Lung (tissue), 12 donors: ENCODE results near the gene NUCB2. TPM values are rescaled to one million over a fixed set of nuclear protein-coding genes. Genes with fewer than 3 reads are reported as not detected.

Experiments used
- ATAC-seq: fragments of 200-7000 bp; cut with Tn5 transposase; one replicate; pipeline ENCODE4 v1.9.1; 2020; ENCODE audit warnings: moderate number of reproducible peaks; ENCODE audit not compliant: insufficient read depth, low FRiP score
- DNase-seq, 3 donors: peaks; one replicate each; pipeline ENCODE4 v3.0.0-alpha.2; 2013 to 2017
- H3K27ac ChIP-seq, 2 donors: one replicate each; pipeline ENCODE4 v1.5.1; 2013; ENCODE audit warnings: mild to moderate bottlenecking in 2 of 2, moderate library complexity in 2 of 2, control low read depth in 1 of 2, inconsistent platforms in 1 of 2, low read depth in 1 of 2, low read length in 1 of 2
- H3K27me3 ChIP-seq, 3 donors: one replicate each; pipeline ENCODE4 v1.5.1; 2013; ENCODE audit warnings: low read length in 2 of 3; ENCODE audit not compliant: control insufficient read depth in 3 of 3, insufficient read depth in 3 of 3
- H3K36me3 ChIP-seq, 4 donors: one replicate each; pipeline ENCODE4 v1.5.1; 2013; ENCODE audit warnings: low read length in 4 of 4, mild to moderate bottlenecking in 1 of 4, moderate library complexity in 1 of 4; ENCODE audit not compliant: control insufficient read depth in 4 of 4, insufficient read depth in 4 of 4
- H3K4me1 ChIP-seq, 5 donors: one replicate each; pipeline ENCODE4 v1.5.1; 2013; ENCODE audit warnings: low read length in 5 of 5, mild to moderate bottlenecking in 2 of 5, moderate library complexity in 1 of 5; ENCODE audit not compliant: control insufficient read depth in 5 of 5, insufficient read depth in 5 of 5
- H3K4me3 ChIP-seq: one replicate; pipeline ENCODE4 v1.5.1; 2013; ENCODE audit warnings: mild to moderate bottlenecking, control low read depth, moderate library complexity
- H3K9ac ChIP-seq, 2 donors: one replicate each; pipeline ENCODE4 v1.5.1; 2013; ENCODE audit warnings: low read length in 2 of 2, control low read depth in 1 of 2; ENCODE audit not compliant: insufficient read depth in 1 of 2
- H3K9me3 ChIP-seq, 4 donors: one replicate each; pipeline ENCODE4 v1.5.1; 2013; ENCODE audit warnings: low read length in 3 of 4, mild to moderate bottlenecking in 1 of 4, moderate library complexity in 1 of 4; ENCODE audit not compliant: control insufficient read depth in 4 of 4, insufficient read depth in 3 of 4
- WGBS, 2 donors: extraction: QIAGEN DNeasy Blood & Tissue Kit; methylation state at CpG; one replicate each; pipeline ENCODE4 v1.1.7; 2013; 5-methylcytosine and 5-hydroxymethylcytosine counted together
- polyA plus RNA-seq, 2 donors: library from polyadenylated mRNA; stranded (reverse); fragments of 200-250 nt; gene quantifications; one replicate each; pipeline ENCODE4 v1.2.1, GENCODE V29; 2013
- total RNA-seq, 2 donors: library from RNA; depleted of rRNA in 1 of 2; stranded (reverse); fragments of >200 nt in 1 of 2; gene quantifications; one replicate each; pipeline ENCODE4 v1.2.1, GENCODE V29; 2014 to 2021
- TF ChIP-seq, protein P1 (sequence below): IDR thresholded peaks from 2 replicates; pipeline ENCODE4 v1.5.1; 2012; ENCODE audit warnings: mild to moderate bottlenecking; ENCODE audit errors: control extremely low read depth, extremely low read depth
- donor health status: control.
- donor health status: control.
- donor health status: Bipolar disorder and iron deficiency.
- donor health status: healthy.
- donor health status: DM: yes; HTN: yes; CAD: no.

Gene NUCB2
- total and polyA plus RNA-seq, 4 donors = 73.6 to 136 (median 116) TPM

DNA sequence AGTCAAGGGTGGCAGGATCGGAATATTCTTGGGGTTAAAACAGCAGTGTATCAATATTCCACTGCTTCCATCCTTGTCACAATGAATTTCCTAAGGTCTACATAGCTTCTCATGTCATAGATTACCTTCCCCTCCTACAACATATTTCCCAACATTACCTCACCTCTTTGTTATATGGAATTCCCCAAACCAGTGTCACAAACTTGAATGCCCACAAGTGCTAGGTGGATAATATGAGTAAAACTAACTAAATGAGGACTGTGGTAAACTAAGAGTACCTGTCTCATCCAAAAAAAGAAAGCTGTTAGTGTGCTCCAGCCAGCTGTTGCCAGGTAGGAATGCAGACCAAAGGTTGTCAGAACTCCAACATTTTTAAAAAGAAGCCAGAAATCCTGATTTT lies 17.0 kb upstream of the NUCB2 start:
- TF ChIP-seq, protein P1, sequence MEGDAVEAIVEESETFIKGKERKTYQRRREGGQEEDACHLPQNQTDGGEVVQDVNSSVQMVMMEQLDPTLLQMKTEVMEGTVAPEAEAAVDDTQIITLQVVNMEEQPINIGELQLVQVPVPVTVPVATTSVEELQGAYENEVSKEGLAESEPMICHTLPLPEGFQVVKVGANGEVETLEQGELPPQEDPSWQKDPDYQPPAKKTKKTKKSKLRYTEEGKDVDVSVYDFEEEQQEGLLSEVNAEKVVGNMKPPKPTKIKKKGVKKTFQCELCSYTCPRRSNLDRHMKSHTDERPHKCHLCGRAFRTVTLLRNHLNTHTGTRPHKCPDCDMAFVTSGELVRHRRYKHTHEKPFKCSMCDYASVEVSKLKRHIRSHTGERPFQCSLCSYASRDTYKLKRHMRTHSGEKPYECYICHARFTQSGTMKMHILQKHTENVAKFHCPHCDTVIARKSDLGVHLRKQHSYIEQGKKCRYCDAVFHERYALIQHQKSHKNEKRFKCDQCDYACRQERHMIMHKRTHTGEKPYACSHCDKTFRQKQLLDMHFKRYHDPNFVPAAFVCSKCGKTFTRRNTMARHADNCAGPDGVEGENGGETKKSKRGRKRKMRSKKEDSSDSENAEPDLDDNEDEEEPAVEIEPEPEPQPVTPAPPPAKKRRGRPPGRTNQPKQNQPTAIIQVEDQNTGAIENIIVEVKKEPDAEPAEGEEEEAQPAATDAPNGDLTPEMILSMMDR = no peak

DNA sequence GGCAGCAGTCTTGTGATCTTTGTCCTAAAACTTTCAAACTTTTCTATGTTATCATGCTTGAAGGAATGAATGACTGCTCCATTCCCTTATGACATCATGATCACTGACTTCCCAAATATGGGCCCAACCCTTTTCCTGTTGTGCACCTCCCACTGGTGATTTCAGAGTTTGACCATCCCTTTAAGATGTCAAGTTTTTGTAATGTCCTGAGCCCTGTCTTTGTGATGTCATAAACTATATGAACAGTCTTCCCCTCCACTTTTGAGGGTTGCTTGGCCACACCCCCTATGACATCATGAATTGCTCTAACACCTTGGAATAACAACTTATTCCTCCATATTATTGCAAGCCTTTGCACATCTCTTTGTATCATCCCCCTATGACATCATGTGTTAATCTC lies 16.5 kb upstream of the NUCB2 start:
- no peaks in the 10 kb centered on the region for H3K36me3 ChIP-seq
- H3K27me3 ChIP-seq = no peaks in the 10 kb centered on the region
- H3K4me1 ChIP-seq = peaks cover 0 to 2% (median 0%) of the 10 kb centered on the region in 5 donors
- TF ChIP-seq, protein P1 = no peak
- no peak for DNase-seq
- H3K9me3 ChIP-seq = no peaks in the 10 kb centered on the region
- no peak overlapping the region for H3K4me3 ChIP-seq
- no peak overlapping the region for H3K27ac ChIP-seq
- H3K9ac ChIP-seq = no peak overlapping the region
- ATAC-seq = no peak

More for the DNA sequence above, 17.0 kb upstream of the NUCB2 start:
- no peak overlapping the region for H3K4me3 ChIP-seq
- peaks cover 0 to 2% (median 0%) of the 10 kb centered on the region in 5 donors for H3K4me1 ChIP-seq
- no peak for ATAC-seq
- H3K27ac ChIP-seq = no peak overlapping the region
- WGBS, 2 donors = 91 to 96% methylated on average over 1 of the region's 1 CpG
- H3K36me3 ChIP-seq = no peaks in the 10 kb centered on the region
- DNase-seq = no peak
- H3K9ac ChIP-seq = no peak overlapping the region
- no peaks in the 10 kb centered on the region for H3K27me3 ChIP-seq
- H3K9me3 ChIP-seq = no peaks in the 10 kb centered on the region

DNA sequence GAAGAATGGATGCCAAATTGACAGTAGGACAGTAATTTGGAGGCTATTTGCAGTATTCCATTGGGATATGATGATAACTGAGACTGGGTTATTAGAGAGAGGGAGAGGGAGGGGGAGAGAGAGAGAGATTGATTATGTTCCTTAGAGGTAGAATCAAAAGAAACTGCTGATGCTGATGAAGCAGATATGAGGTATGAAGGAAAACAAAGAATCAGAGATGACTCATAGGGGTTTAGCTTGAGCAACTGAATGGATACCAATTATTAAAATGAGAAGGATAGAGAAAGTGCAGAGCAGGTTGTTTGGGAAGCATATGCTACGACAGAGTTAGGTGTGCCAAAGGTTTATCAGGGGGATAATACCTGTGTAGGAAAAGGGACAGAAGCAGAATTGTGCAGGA lies 12.8 kb upstream of the NUCB2 start:
- DNase-seq (no peak), ATAC-seq (no peak)
- Histone ChIP-seq H3K4me1 (no peaks in the 10 kb centered on the region), H3K4me3 (no peak overlapping the region), H3K9ac (no peak overlapping the region), H3K27me3 (no peaks in the 10 kb centered on the region), H3K36me3 (no peaks in the 10 kb centered on the region), H3K27ac (no peak overlapping the region), H3K9me3 (no peaks in the 10 kb centered on the region)
- TF ChIP-seq, protein P1 = no peak
- 86 to 96% methylated on average over 1 of the region's 1 CpG for WGBS, 2 donors

DNA sequence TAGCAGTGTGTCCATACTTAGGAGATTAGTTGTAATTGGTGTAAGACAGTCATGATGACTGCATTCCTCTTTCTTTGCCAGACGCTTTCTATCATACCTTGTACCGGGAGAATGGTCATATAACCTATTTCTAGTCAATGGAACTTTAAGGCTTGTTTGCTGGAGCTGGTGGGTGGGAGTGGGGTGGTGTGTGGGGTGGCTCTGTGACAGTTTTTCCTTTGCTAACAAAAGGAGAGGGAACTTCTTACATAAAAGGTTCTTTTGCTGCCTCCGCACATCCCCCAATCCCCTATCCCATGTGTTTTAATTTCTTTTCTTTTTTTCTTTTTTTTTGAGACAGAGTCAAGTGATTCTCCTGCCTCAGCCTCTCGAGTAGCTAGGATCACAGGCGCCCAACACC lies 9.8 kb upstream of the NUCB2 start:
- TF ChIP-seq, protein P1 = no peak
- no peaks in the 10 kb centered on the region for H3K36me3 ChIP-seq
- WGBS, 2 donors = 92 to 97% methylated on average over 5 of the region's 5 CpGs
- no peaks in the 10 kb centered on the region for H3K4me1 ChIP-seq
- H3K9ac ChIP-seq = no peak overlapping the region
- no peaks in the 10 kb centered on the region for H3K9me3 ChIP-seq
- no peak overlapping the region for H3K27ac ChIP-seq
- no peak for DNase-seq
- no peak overlapping the region for H3K4me3 ChIP-seq
- no peaks in the 10 kb centered on the region for H3K27me3 ChIP-seq
- ATAC-seq = no peak
